Measurements from ENCODE around the gene DGUOK.

The DGUOK gene

DNA sequence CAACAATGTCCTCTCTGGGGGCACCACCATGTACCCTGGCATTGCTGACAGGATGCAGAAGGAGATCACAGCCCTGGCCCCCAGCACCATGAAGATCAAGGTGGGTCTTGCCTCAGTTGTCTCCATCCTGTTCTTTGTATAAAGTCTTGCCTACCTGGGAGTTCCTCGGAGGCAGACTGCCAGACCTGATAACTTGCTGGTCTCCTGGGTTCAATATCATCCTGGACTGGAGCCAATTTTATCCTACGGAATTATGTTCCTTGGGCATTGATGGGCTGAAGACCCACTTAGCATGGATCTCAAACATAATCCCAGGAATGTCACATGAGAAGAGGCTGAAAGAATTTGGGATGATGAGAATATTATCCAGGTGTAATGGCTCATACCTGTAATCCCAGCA is 10.0 kb upstream of the DGUOK start:
- DNase-seq (ENCODE audit: low spot score) = no peak
- in situ Hi-C loops (cut with MboI; ENCODE audit: low pct_unique_long_range_greater_than_20kb, low sequenced_read_pairs, unreplicated experiment) = no loop called here

DNA sequence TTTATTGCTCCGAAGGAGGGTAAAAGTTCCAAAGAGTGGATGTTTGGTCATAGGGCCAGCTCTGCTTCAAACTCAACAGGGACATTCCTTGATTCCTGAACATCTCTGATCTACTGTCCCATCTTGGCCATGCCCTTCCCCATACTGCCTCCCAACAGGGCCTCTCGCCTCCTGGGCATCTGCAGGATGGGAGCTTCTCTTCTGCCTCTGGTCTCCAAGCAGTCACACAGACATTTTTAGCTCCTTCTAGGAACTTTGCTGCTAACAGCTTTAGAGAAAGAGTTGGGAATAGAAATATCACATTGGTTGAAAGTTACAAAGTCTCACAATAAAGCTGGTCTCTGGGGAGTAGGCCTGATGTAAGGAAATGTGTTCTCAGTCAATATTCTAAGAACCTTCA is 9.4 kb upstream of the DGUOK start:
- no peak for DNase-seq (ENCODE audit: low spot score)
- in situ Hi-C loops (cut with MboI; ENCODE audit: low pct_unique_long_range_greater_than_20kb, low sequenced_read_pairs, unreplicated experiment) = no loop called here
- TF ChIP-seq, protein P1, sequence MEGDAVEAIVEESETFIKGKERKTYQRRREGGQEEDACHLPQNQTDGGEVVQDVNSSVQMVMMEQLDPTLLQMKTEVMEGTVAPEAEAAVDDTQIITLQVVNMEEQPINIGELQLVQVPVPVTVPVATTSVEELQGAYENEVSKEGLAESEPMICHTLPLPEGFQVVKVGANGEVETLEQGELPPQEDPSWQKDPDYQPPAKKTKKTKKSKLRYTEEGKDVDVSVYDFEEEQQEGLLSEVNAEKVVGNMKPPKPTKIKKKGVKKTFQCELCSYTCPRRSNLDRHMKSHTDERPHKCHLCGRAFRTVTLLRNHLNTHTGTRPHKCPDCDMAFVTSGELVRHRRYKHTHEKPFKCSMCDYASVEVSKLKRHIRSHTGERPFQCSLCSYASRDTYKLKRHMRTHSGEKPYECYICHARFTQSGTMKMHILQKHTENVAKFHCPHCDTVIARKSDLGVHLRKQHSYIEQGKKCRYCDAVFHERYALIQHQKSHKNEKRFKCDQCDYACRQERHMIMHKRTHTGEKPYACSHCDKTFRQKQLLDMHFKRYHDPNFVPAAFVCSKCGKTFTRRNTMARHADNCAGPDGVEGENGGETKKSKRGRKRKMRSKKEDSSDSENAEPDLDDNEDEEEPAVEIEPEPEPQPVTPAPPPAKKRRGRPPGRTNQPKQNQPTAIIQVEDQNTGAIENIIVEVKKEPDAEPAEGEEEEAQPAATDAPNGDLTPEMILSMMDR (IDR thresholded peaks at IDR 0.05; ENCODE audit: extremely low read depth, insufficient read depth, missing control alignments) = no peak

More for the DNA sequence above, 10.0 kb upstream of the DGUOK start:
- TF ChIP-seq, protein P1 (IDR thresholded peaks at IDR 0.05; ENCODE audit: extremely low read depth, insufficient read depth, missing control alignments) = no peak

DNA sequence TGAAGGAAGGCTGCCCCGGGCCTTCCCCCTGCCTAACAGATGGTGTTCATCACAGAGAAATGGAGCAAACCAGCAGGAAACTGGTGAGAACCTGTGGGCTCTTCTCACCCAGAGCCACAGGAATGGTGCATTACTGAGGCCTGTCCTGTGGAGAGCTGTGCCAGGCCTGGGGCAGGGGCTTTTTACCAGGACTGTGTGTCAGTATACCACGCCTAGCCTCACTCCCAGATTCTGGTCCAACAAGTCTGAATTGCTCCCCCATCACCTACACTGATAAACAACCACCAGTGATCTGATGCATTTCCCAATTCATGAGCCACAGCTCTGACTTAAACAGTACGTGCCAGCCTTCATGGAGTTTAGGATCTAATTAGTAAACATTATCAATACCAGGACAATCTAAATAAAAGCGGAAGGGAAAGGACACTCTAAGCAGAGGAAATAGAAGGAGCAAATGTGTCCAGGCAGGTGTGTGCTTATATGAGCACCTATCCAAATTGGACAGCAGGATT is 8.9 kb upstream of the DGUOK start:
- TF ChIP-seq, protein P1 (IDR thresholded peaks at IDR 0.05; ENCODE audit: extremely low read depth, insufficient read depth, missing control alignments) = no peak
- DNase-seq (ENCODE audit: low spot score) = no peak
- in situ Hi-C loops (cut with MboI; ENCODE audit: low pct_unique_long_range_greater_than_20kb, low sequenced_read_pairs, unreplicated experiment) = no loop called here

DNA sequence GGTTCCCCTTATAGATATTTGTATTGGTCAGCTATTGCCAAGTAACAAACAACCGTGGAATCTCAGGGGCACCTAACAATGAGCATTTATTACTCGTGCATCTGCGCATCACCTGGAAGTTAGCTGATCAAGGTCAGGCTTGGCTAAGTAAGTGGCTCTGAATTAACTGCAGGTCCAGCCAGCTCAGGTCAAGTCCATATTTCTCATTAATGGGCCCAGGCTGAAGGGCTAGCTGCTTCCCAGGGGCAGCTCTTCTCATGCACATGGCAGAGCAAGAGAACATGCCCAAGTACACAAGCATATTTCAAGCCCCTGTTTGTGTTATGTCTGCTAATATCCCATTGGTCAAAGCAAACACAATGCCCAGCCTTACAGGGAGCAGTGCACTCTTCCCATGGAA is 7.8 kb upstream of the DGUOK start:
- in situ Hi-C loops (cut with MboI; ENCODE audit: low pct_unique_long_range_greater_than_20kb, low sequenced_read_pairs, unreplicated experiment) = no loop called here

DNA sequence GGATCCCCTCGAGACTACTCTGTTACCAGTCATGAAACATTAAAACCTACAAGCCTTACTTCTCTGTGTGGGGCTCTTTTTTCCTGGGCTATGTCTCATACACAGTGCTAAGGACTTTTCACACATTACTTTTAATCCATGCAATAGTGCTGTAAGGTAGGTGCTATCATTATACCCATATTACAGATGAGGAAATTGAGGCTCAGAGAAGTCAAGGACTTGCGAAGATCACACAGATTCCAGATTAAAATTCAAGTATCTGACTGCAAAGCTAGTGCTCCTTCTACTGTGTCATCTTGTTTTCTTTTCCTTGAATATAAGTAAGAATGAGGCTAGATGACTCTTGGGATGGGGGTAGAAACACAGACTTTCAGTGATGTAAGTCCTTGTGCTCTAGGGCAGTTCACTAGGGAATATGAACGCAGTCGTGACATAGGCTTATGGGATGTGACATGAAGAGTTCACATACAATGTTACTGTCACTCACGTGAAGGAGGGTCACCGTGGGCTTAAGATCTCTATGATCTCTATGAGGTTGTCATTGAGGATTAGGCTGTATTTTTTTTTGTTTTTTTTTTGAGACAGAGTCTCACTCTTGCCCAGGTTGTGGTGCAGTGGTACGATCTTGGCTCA is 7.0 kb upstream of the DGUOK start:
- DNase-seq (ENCODE audit: low spot score) = no peak
- TF ChIP-seq, protein P1 (IDR thresholded peaks at IDR 0.05; ENCODE audit: extremely low read depth, insufficient read depth, missing control alignments) = no peak
- in situ Hi-C loops (cut with MboI; ENCODE audit: low pct_unique_long_range_greater_than_20kb, low sequenced_read_pairs, unreplicated experiment) = no loop called here

More for the DNA sequence above, 7.8 kb upstream of the DGUOK start:
- TF ChIP-seq, protein P1 (IDR thresholded peaks at IDR 0.05; ENCODE audit: extremely low read depth, insufficient read depth, missing control alignments) = no peak
- DNase-seq (ENCODE audit: low spot score) = no peak

DNA sequence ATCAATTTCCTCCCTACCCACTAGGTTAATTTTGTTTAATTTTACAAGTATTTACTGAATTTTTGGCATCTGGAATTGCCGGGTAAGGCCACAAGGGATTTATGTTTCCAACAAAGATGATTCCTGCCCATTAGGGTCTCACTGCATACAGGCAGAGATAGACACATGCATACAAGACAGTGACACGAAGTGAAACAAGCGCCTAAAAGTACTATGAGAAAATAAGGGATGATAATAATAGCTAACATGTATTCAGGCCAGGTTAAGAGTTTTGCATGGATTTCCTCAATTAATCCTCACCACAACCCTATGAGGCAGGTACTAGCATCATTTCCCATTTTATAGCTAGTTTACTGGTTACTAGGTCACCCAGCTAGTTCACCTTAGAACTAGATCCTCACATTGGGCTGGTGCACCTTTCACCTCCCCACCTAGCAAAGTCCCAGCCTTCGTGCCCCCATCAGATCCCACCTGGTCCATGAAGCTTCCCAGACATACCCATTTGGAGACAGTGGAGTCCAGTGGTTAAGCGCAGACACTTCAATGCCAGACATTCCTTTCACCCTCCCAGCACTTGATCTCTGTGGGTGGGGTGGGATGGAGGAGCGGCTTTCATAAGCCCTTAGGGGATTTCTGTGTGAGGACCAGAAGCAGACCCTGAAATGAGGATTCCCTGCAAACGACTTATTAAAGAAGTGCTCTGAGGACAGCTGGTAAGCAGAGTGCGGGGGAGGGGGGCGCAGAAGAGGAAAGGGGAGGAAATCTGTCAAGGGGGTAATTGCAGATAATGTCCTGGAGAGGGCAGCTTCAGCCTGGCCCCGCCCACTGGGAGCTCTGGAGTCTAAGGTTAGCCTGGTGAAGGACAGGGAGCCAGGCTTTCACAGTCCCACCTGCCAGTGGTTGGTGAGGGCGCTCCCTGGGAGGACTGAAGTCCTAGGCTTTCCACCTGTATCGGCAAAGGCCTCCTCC is 5.8 kb upstream of the DGUOK start:
- in situ Hi-C loops (cut with MboI; ENCODE audit: low pct_unique_long_range_greater_than_20kb, low sequenced_read_pairs, unreplicated experiment) = no loop called here
- DNase-seq (ENCODE audit: low spot score) = no peak
- TF ChIP-seq, protein P1 (IDR thresholded peaks at IDR 0.05; ENCODE audit: extremely low read depth, insufficient read depth, missing control alignments) = peak; percentile 40

Measured in GM13977 (cell line).